HG02852 (cell line): Measurements from ENCODE around the gene ASIC4.

Experiments used
- ATAC-seq: cut with Tn5 transposase; IDR thresholded peaks from one replicate; pipeline ENCODE4 v1.9.1; 2021; ENCODE audit warnings: mild to moderate bottlenecking, moderate library complexity; ENCODE audit not compliant: unreplicated experiment

Gene ASIC4

GRCh38 chr2:219514196-219514761 lies at the start of gene ASIC4:
Gene ASIC4, plus strand, starts transcription at chr2:219514482. Its CDS starts 243 bp downstream, at chr2:219514725.
- ATAC-seq, result no peak

- ATAC-seq, result no peak
These were observed 48.4 kb upstream of the ASIC4 start for GRCh38 chr2:219465659-219466561.

GRCh38 chr2:219466816-219467735 lies 47.2 kb upstream of the ASIC4 start:
- ATAC-seq, result no peak

GRCh38 chr2:219467736-219468075 lies 46.6 kb upstream of the ASIC4 start:
- no peak for ATAC-seq

- no peak for ATAC-seq
These were observed 45.7 kb upstream of the ASIC4 start for GRCh38 chr2:219468410-219469185.

GRCh38 chr2:219469186-219469724 lies 45.0 kb upstream of the ASIC4 start:
- ATAC-seq, result no peak

- ATAC-seq, result no peak
These were observed 43.9 kb upstream of the ASIC4 start for GRCh38 chr2:219470429-219470828.

- ATAC-seq, result no peak
These were observed 42.6 kb upstream of the ASIC4 start for GRCh38 chr2:219471476-219472371.

- no peak for ATAC-seq
These were observed 41.6 kb upstream of the ASIC4 start for GRCh38 chr2:219472629-219473187.

GRCh38 chr2:219473511-219473910 lies 40.8 kb upstream of the ASIC4 start:
- no peak for ATAC-seq

GRCh38 chr2:219474285-219475060 lies 39.8 kb upstream of the ASIC4 start:
- no peak for ATAC-seq

- no peak for ATAC-seq
These were observed 39.0 kb upstream of the ASIC4 start for GRCh38 chr2:219475278-219475677.

GRCh38 chr2:219475697-219476651 lies 38.3 kb upstream of the ASIC4 start:
- no peak for ATAC-seq

GRCh38 chr2:219476652-219477151 lies 37.6 kb upstream of the ASIC4 start:
- no peak for ATAC-seq

- no peak for ATAC-seq
These were observed 37.1 kb upstream of the ASIC4 start for GRCh38 chr2:219477179-219477578.

GRCh38 chr2:219477815-219478214 lies 36.5 kb upstream of the ASIC4 start:
- no peak for ATAC-seq

- ATAC-seq, result no peak
These were observed 35.4 kb upstream of the ASIC4 start for GRCh38 chr2:219478916-219479315.
